Measurements from ENCODE around the gene DUSP22.

The DUSP22 gene

GRCh38 chr6:296151-297122 is 4.2 kb downstream of the DUSP22 start:
- DNase-seq (ENCODE audit: low read depth in 2 of 2) = no peak

- DNase-seq (ENCODE audit: low read depth in 2 of 2) = no peak
Observed at GRCh38 chr6:297571-298232, 5.4 kb downstream of the DUSP22 start.

- DNase-seq (ENCODE audit: low read depth in 2 of 2) = no peak
Observed at GRCh38 chr6:298233-299103, 6.2 kb downstream of the DUSP22 start.

- no peak for DNase-seq (ENCODE audit: low read depth in 2 of 2)
Observed at GRCh38 chr6:299104-299980, 7.1 kb downstream of the DUSP22 start.

- DNase-seq (ENCODE audit: low read depth in 2 of 2) = no peak
Observed at GRCh38 chr6:300026-300425, 7.7 kb downstream of the DUSP22 start.

- no peak for DNase-seq (ENCODE audit: low read depth in 2 of 2)
Observed at GRCh38 chr6:300494-301198, 8.4 kb downstream of the DUSP22 start.

- DNase-seq (ENCODE audit: low read depth in 2 of 2) = no peak
Observed at GRCh38 chr6:301526-301925, 9.2 kb downstream of the DUSP22 start.

GRCh38 chr6:301929-302705 is 9.8 kb downstream of the DUSP22 start:
- no peak for DNase-seq (ENCODE audit: low read depth in 2 of 2)

GRCh38 chr6:302760-303159 is 10.5 kb downstream of the DUSP22 start:
- no peak for DNase-seq (ENCODE audit: low read depth in 2 of 2)

- DNase-seq (ENCODE audit: low read depth in 2 of 2) = no peak
Observed at GRCh38 chr6:303263-303662, 11.0 kb downstream of the DUSP22 start.

- no peak for DNase-seq (ENCODE audit: low read depth in 2 of 2)
Observed at GRCh38 chr6:303948-304558, 11.8 kb downstream of the DUSP22 start.

GRCh38 chr6:304833-305370 is 12.6 kb downstream of the DUSP22 start:
- no peak for DNase-seq (ENCODE audit: low read depth in 2 of 2)

- DNase-seq (ENCODE audit: low read depth in 2 of 2) = no peak
Observed at GRCh38 chr6:305371-306206, 13.3 kb downstream of the DUSP22 start.

- DNase-seq (ENCODE audit: low read depth in 2 of 2) = no peak
Observed at GRCh38 chr6:306641-307061, 14.4 kb downstream of the DUSP22 start.

GRCh38 chr6:307065-307814 is 15.0 kb downstream of the DUSP22 start:
- DNase-seq (ENCODE audit: low read depth in 2 of 2) = no peak

- DNase-seq (ENCODE audit: low read depth in 2 of 2) = no peak
Observed at GRCh38 chr6:307874-308273, 15.6 kb downstream of the DUSP22 start.

- DNase-seq (ENCODE audit: low read depth in 2 of 2) = no peak
Observed at GRCh38 chr6:308307-308706, 16.0 kb downstream of the DUSP22 start.

Measured in fibroblast of skin of left quadriceps (primary cell).